AG09319 (cell line): ENCODE results near the gene GCHFR.

Experiments used
- DNase-seq: peaks from one replicate; pipeline ENCODE4 v3.0.0-alpha.2; 2010; ENCODE audit warnings: low read depth; ENCODE audit errors: extremely low read depth
- CTCF ChIP-seq: IDR thresholded peaks from 2 replicates; pipeline ENCODE4 v1.5.1; 2011; ENCODE audit warnings: low read depth, mild to moderate bottlenecking, inconsistent platforms, low read length, moderate library complexity

The GCHFR gene

GRCh38 chr15:40731034-40731433 is 32.8 kb upstream of the GCHFR start:
- no peak for TF ChIP-seq CTCF
- DNase-seq: no peak

GRCh38 chr15:40736575-40736974 is 27.3 kb upstream of the GCHFR start:
- no peak for TF ChIP-seq CTCF
- no peak for DNase-seq

GRCh38 chr15:40737048-40737447 is 26.8 kb upstream of the GCHFR start:
- DNase-seq: no peak
- no peak for TF ChIP-seq CTCF

GRCh38 chr15:40739047-40739446 is 24.8 kb upstream of the GCHFR start:
- DNase-seq: no peak
- no peak for TF ChIP-seq CTCF

GRCh38 chr15:40739854-40740253 is 24.0 kb upstream of the GCHFR start:
- DNase-seq: no peak
- TF ChIP-seq CTCF: no peak

GRCh38 chr15:40743485-40743901 is 20.4 kb upstream of the GCHFR start:
- no peak for TF ChIP-seq CTCF
- DNase-seq: no peak

GRCh38 chr15:40743921-40744814 is 19.7 kb upstream of the GCHFR start:
- 0 out of 2 replicates have a peak, but pooled peaks have one; percentile 4 for TF ChIP-seq CTCF
- no peak for DNase-seq
